ENCODE measurements around the gene CELSR2. TPM values are rescaled to one million over a fixed set of nuclear protein-coding genes. Genes with fewer than 3 reads are reported as not detected.

CELSR2 gene
- polyA plus RNA-seq, 1 donor (not counting 4 experiments of a cell fraction or from before 2014, with no cell fraction given) = 7.3 TPM

- TF ChIP-seq, protein P1, sequence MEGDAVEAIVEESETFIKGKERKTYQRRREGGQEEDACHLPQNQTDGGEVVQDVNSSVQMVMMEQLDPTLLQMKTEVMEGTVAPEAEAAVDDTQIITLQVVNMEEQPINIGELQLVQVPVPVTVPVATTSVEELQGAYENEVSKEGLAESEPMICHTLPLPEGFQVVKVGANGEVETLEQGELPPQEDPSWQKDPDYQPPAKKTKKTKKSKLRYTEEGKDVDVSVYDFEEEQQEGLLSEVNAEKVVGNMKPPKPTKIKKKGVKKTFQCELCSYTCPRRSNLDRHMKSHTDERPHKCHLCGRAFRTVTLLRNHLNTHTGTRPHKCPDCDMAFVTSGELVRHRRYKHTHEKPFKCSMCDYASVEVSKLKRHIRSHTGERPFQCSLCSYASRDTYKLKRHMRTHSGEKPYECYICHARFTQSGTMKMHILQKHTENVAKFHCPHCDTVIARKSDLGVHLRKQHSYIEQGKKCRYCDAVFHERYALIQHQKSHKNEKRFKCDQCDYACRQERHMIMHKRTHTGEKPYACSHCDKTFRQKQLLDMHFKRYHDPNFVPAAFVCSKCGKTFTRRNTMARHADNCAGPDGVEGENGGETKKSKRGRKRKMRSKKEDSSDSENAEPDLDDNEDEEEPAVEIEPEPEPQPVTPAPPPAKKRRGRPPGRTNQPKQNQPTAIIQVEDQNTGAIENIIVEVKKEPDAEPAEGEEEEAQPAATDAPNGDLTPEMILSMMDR (optimal IDR thresholded peaks at IDR 0.05 in 1 of 3, IDR thresholded peaks at IDR 0.05 in 1 of 3, conservative IDR thresholded peaks at IDR 0.05 in 1 of 3; ENCODE audit: extremely low read depth in 1 of 3, insufficient read depth in 2 of 3, low read length in 3 of 3) = no peak
- TF ChIP-seq EZH2 (IDR thresholded peaks at IDR 0.05; ENCODE audit: low read length) = no peak
- Histone ChIP-seq H3K27me3 (ENCODE audit: control insufficient read depth, extremely low read depth, insufficient read depth, low read length) (no peaks in the 10 kb centered on the region), H3K9ac (ENCODE audit: control insufficient read depth, extremely low read depth, insufficient read depth, low read length) (no peak overlapping the region), H3K9me3 (ENCODE audit: control insufficient read depth, low read depth, low read length) (no peaks in the 10 kb centered on the region), H3K27ac (ENCODE audit: control insufficient read depth, insufficient read depth, low read length) (no peak overlapping the region), H3K4me2 (ENCODE audit: control insufficient read depth, extremely low read depth, insufficient read depth, low read depth, low read length) (no peak overlapping the region), H3K36me3 (ENCODE audit: control insufficient read depth in 2 of 2, extremely low read depth in 1 of 2, insufficient read depth in 2 of 2, low read length in 2 of 2) (peaks cover 16 to 22% of the 10 kb centered on the region in 2 experiments), H3K9me1 (ENCODE audit: control insufficient read depth, extremely low read depth, insufficient read depth, low read length) (no peaks in the 10 kb centered on the region), H3K4me3 (ENCODE audit: control insufficient read depth in 2 of 3, extremely low read depth in 1 of 3, insufficient read depth in 2 of 3, low read depth in 1 of 3, low read length in 3 of 3) (no peak overlapping the region), H4K20me1 (ENCODE audit: control insufficient read depth, extremely low read depth, insufficient read depth, low read length) (no peaks in the 10 kb centered on the region), H3K79me2 (ENCODE audit: control insufficient read depth, insufficient read depth, low read length) (no peaks in the 10 kb centered on the region), H3K4me1 (ENCODE audit: control insufficient read depth, extremely low read depth, insufficient read depth, low read length) (peaks cover 33% of the 10 kb centered on the region), H2AFZ (ENCODE audit: control insufficient read depth, low read length) (no peak overlapping the region)
- DNase-seq (ENCODE audit: low read depth, low spot score) (no peak), FAIRE-seq (no peak)
- dilution Hi-C loops (cut with MboI; ENCODE audit: extremely low pct_ligation_motif_present, low sequenced_read_pairs) = no loop called here
Observed at GRCh38 chr1:109261578-109261977, 12.2 kb downstream of the CELSR2 start.

DNA sequence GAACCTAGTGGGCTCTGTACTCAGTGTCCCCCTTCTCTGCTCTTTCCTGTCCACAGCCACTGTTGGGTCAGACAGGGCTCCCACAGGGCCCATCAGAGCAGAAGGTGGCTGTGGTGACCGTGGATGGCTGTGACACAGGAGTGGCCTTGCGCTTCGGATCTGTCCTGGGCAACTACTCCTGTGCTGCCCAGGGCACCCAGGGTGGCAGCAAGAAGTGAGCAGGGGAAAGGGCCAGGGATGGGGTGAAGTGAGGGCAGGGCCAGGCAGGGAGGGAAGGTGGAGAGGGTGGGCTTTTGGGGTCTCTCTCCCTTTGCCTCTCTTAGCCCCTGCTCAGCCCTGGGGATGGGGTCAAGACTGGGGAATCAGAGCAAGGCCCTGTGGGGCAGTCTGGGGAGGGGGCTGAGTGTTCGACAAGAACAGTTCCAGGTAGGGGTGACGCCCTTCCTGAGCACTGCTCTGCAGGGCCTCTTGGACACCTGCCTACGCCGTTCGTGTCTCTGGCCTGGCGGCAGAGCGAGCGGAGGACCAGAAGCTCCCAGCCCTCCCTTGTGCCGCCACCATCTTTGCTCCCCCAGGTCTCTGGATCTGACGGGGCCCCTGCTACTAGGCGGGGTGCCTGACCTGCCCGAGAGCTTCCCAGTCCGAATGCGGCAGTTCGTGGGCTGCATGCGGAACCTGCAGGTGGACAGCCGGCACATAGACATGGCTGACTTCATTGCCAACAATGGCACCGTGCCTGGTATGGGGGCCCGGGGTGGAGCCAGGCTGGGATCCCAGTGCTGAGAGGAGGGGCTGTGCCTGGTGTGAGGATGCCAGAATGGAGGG, 13.1 kb downstream of the CELSR2 start:
- Histone ChIP-seq H3K4me2 (ENCODE audit: control insufficient read depth, extremely low read depth, insufficient read depth, low read depth, low read length) (peak overlapping the region; percentile 84), H4K20me1 (ENCODE audit: control insufficient read depth, extremely low read depth, insufficient read depth, low read length) (no peaks in the 10 kb centered on the region), H3K27ac (ENCODE audit: control insufficient read depth, insufficient read depth, low read length) (peak overlapping the region; percentile 86), H3K4me1 (ENCODE audit: control insufficient read depth, extremely low read depth, insufficient read depth, low read length) (peaks cover 30% of the 10 kb centered on the region), H3K4me3 (ENCODE audit: control insufficient read depth in 2 of 3, extremely low read depth in 1 of 3, insufficient read depth in 2 of 3, low read depth in 1 of 3, low read length in 3 of 3) (no peak overlapping the region), H3K9ac (ENCODE audit: control insufficient read depth, extremely low read depth, insufficient read depth, low read length) (peak overlapping the region; percentile 66), H3K36me3 (ENCODE audit: control insufficient read depth in 2 of 2, extremely low read depth in 1 of 2, insufficient read depth in 2 of 2, low read length in 2 of 2) (peaks cover 16 to 22% of the 10 kb centered on the region in 2 experiments), H3K27me3 (ENCODE audit: control insufficient read depth, extremely low read depth, insufficient read depth, low read length) (no peaks in the 10 kb centered on the region), H3K9me3 (ENCODE audit: control insufficient read depth, low read depth, low read length) (no peaks in the 10 kb centered on the region), H3K9me1 (ENCODE audit: control insufficient read depth, extremely low read depth, insufficient read depth, low read length) (no peaks in the 10 kb centered on the region), H2AFZ (ENCODE audit: control insufficient read depth, low read length) (peak overlapping the region; percentile 70), H3K79me2 (ENCODE audit: control insufficient read depth, insufficient read depth, low read length) (no peaks in the 10 kb centered on the region)
- dilution Hi-C loops (cut with MboI; ENCODE audit: extremely low pct_ligation_motif_present, low sequenced_read_pairs) = no loop called here
- TF ChIP-seq, protein P1 (optimal IDR thresholded peaks at IDR 0.05 in 1 of 3, IDR thresholded peaks at IDR 0.05 in 1 of 3, conservative IDR thresholded peaks at IDR 0.05 in 1 of 3; ENCODE audit: extremely low read depth in 1 of 3, insufficient read depth in 2 of 3, low read length in 3 of 3) = no peak
- no peak for TF ChIP-seq EZH2 (IDR thresholded peaks at IDR 0.05; ENCODE audit: low read length)
- DNase-seq (ENCODE audit: low read depth, low spot score) = no peak
- FAIRE-seq = no peak

Data from keratinocyte (primary cell).